Liver (tissue), 9 donors: ENCODE data around the gene ERBB4. TPM values are rescaled to one million over a fixed set of nuclear protein-coding genes. Genes with fewer than 3 reads are reported as not detected.

Experiments used
- DNase-seq: peaks from one replicate; pipeline ENCODE4 v3.0.0-alpha.2; 2017; ENCODE audit warnings: low spot score
- H3K27ac ChIP-seq, 2 donors: one replicate each; pipeline ENCODE4 v1.7.0; 2013; ENCODE audit warnings: inconsistent platforms in 2 of 2, low read length in 2 of 2, control low read depth in 1 of 2, low read depth in 1 of 2, mild to moderate bottlenecking in 1 of 2
- H3K27me3 ChIP-seq, 4 donors: one replicate each; pipeline versions ENCODE4 v1.6.1 to v1.7.0; 2013; ENCODE audit warnings: low read length in 3 of 4, inconsistent platforms in 1 of 4, mild to moderate bottlenecking in 1 of 4, moderate library complexity in 1 of 4; ENCODE audit not compliant: control insufficient read depth in 4 of 4, insufficient read depth in 4 of 4
- H3K36me3 ChIP-seq, 4 donors: one replicate each; pipeline versions ENCODE4 v1.6.1 to v1.7.0; 2013; ENCODE audit warnings: low read length in 3 of 4, mild to moderate bottlenecking in 3 of 4, low read depth in 1 of 4, moderate library complexity in 1 of 4; ENCODE audit not compliant: control insufficient read depth in 4 of 4, insufficient read depth in 3 of 4
- H3K4me1 ChIP-seq, 4 donors: one replicate each; pipeline versions ENCODE4 v1.6.1 to v1.7.0; 2013; ENCODE audit warnings: low read length in 3 of 4, mild to moderate bottlenecking in 3 of 4, moderate library complexity in 1 of 4; ENCODE audit not compliant: control insufficient read depth in 4 of 4, insufficient read depth in 4 of 4
- H3K4me3 ChIP-seq, 3 donors: one replicate each; pipeline versions ENCODE4 v1.6.1 to v1.7.0; 2013; ENCODE audit warnings: low read length in 3 of 3, control low read depth in 1 of 3, low read depth in 1 of 3, mild to moderate bottlenecking in 1 of 3
- H3K9ac ChIP-seq, 2 donors: one replicate each; pipeline ENCODE4 v1.7.0; 2013; ENCODE audit warnings: low read length in 2 of 2, mild to moderate bottlenecking in 2 of 2, moderate library complexity in 2 of 2, control low read depth in 1 of 2, low read depth in 1 of 2
- H3K9me3 ChIP-seq, 4 donors: one replicate each; pipeline versions ENCODE4 v1.6.1 to v1.7.0; 2013; ENCODE audit warnings: low read length in 3 of 4; ENCODE audit not compliant: control insufficient read depth in 4 of 4
- EGR1 ChIP-seq, 2 donors: IDR thresholded peaks; 2 replicates each; pipeline ENCODE4 v1.6.1; 2016 to 2018; ENCODE audit warnings: antibody characterized with exemption in 2 of 2, low read depth in 2 of 2
- FOXA2 ChIP-seq: IDR thresholded peaks from 2 replicates; pipeline ENCODE4 v1.6.1; 2016; ENCODE audit warnings: antibody characterized with exemption
- GABPA ChIP-seq, 2 donors: IDR thresholded peaks in 1 of 2; conservative IDR thresholded peaks in 1 of 2; 2 replicates each; pipeline ENCODE4 v1.6.1; 2016; ENCODE audit warnings: antibody characterized with exemption in 2 of 2, mild to moderate bottlenecking in 1 of 2, moderate library complexity in 1 of 2
- HNF4G ChIP-seq: IDR thresholded peaks from 2 replicates; pipeline ENCODE4 v1.6.1; 2016; ENCODE audit warnings: antibody characterized with exemption
- JUND ChIP-seq, 2 donors: IDR thresholded peaks; 2 replicates each; pipeline ENCODE4 v1.6.1; 2016; ENCODE audit warnings: antibody characterized with exemption in 2 of 2
- RXRA ChIP-seq, 2 donors: IDR thresholded peaks; 2 replicates each; pipeline ENCODE4 v1.6.1; 2017 to 2018; ENCODE audit warnings: antibody characterized with exemption in 2 of 2, mild to moderate bottlenecking in 1 of 2
- YY1 ChIP-seq: IDR thresholded peaks from 2 replicates; pipeline ENCODE4 v1.6.1; 2016; ENCODE audit warnings: antibody characterized with exemption, mild to moderate bottlenecking
- WGBS: extraction: QIAGEN DNeasy Blood & Tissue Kit; methylation state at CpG from one replicate; pipeline ENCODE4 v1.1.7; 2013; 5-methylcytosine and 5-hydroxymethylcytosine counted together
- polyA plus RNA-seq, 2 donors: library from polyadenylated mRNA; stranded (reverse) in 1 of 2; unstranded in 1 of 2; fragments of 200-250 nt in 1 of 2; fragments of >200 nt in 1 of 2; fragmentation: Nextera tagmentation in 1 of 2; extraction: Ambion mirVana in 1 of 2; gene quantifications; one replicate each; pipeline versions ENCODE4 v1.2.1 to v1.2.3, GENCODE V29; 2013 to 2015
- total RNA-seq, 2 donors: library from RNA; depleted of rRNA; stranded (reverse); fragments of >200 nt; gene quantifications; one replicate each; pipeline ENCODE4 v1.2.3, GENCODE V29; 2014
- TF ChIP-seq, protein P1 (sequence below): fragments of 150-350 bp; IDR thresholded peaks from 2 replicates; pipeline ENCODE4 v1.5.1; 2017; ENCODE audit warnings: improper control_type of control experiment, low read depth, low read length; ENCODE audit not compliant: missing input control
- TF ChIP-seq, protein P2 (sequence below): IDR thresholded peaks from 2 replicates; pipeline ENCODE4 v1.6.1; 2016; ENCODE audit warnings: antibody characterized with exemption
- TF ChIP-seq, protein P3 (sequence below): IDR thresholded peaks from 2 replicates; pipeline ENCODE4 v1.6.1; 2016; ENCODE audit warnings: antibody characterized with exemption, mild to moderate bottlenecking
- TF ChIP-seq, protein P4 (sequence below): IDR thresholded peaks from 2 replicates; pipeline ENCODE4 v1.6.1; 2016; ENCODE audit warnings: antibody characterized with exemption
- TF ChIP-seq, protein P5 (sequence below): IDR thresholded peaks from 2 replicates; pipeline ENCODE4 v1.6.1; 2016; ENCODE audit warnings: antibody characterized with exemption
- donor health status: healthy.
- donor health status: healthy.
- donor health status: healthy.
- donor health status: healthy.
- donor health status: healthy.

Gene ERBB4
- total and polyA plus RNA-seq, 4 donors = 0.03 to 0.42 TPM; not detected in 2

DNA sequence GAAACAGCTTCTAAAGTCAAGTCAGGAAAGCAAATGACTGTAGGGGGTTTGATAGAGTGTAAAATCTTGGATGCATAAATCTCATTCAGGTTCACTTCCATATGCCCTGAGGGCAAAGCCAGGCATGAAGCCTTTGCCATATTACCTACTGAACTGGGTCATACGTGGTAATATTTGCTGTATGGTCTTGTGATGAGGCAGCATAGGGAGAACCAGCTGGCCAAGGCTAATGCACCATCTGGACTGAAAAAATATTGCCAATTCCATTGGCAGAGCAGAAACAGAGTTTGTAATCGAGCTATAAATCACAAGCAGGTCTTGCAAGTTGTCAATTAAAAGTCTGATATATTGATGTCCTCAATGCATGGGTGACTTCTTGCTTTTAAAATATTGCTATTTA lies 243.8 kb downstream of the ERBB4 start:
- TF ChIP-seq, protein P1, sequence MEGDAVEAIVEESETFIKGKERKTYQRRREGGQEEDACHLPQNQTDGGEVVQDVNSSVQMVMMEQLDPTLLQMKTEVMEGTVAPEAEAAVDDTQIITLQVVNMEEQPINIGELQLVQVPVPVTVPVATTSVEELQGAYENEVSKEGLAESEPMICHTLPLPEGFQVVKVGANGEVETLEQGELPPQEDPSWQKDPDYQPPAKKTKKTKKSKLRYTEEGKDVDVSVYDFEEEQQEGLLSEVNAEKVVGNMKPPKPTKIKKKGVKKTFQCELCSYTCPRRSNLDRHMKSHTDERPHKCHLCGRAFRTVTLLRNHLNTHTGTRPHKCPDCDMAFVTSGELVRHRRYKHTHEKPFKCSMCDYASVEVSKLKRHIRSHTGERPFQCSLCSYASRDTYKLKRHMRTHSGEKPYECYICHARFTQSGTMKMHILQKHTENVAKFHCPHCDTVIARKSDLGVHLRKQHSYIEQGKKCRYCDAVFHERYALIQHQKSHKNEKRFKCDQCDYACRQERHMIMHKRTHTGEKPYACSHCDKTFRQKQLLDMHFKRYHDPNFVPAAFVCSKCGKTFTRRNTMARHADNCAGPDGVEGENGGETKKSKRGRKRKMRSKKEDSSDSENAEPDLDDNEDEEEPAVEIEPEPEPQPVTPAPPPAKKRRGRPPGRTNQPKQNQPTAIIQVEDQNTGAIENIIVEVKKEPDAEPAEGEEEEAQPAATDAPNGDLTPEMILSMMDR = no peak
- TF ChIP-seq, protein P2, sequence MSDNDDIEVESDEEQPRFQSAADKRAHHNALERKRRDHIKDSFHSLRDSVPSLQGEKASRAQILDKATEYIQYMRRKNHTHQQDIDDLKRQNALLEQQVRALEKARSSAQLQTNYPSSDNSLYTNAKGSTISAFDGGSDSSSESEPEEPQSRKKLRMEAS = no peak
- no peak for TF ChIP-seq FOXA2
- no peak for TF ChIP-seq YY1
- no peak for TF ChIP-seq JUND (IDR thresholded peaks at IDR 0.05)
- TF ChIP-seq HNF4G = no peak
- no peak for TF ChIP-seq RXRA (IDR thresholded peaks at IDR 0.05)
- TF ChIP-seq, protein P3, sequence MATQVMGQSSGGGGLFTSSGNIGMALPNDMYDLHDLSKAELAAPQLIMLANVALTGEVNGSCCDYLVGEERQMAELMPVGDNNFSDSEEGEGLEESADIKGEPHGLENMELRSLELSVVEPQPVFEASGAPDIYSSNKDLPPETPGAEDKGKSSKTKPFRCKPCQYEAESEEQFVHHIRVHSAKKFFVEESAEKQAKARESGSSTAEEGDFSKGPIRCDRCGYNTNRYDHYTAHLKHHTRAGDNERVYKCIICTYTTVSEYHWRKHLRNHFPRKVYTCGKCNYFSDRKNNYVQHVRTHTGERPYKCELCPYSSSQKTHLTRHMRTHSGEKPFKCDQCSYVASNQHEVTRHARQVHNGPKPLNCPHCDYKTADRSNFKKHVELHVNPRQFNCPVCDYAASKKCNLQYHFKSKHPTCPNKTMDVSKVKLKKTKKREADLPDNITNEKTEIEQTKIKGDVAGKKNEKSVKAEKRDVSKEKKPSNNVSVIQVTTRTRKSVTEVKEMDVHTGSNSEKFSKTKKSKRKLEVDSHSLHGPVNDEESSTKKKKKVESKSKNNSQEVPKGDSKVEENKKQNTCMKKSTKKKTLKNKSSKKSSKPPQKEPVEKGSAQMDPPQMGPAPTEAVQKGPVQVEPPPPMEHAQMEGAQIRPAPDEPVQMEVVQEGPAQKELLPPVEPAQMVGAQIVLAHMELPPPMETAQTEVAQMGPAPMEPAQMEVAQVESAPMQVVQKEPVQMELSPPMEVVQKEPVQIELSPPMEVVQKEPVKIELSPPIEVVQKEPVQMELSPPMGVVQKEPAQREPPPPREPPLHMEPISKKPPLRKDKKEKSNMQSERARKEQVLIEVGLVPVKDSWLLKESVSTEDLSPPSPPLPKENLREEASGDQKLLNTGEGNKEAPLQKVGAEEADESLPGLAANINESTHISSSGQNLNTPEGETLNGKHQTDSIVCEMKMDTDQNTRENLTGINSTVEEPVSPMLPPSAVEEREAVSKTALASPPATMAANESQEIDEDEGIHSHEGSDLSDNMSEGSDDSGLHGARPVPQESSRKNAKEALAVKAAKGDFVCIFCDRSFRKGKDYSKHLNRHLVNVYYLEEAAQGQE = no peak
- TF ChIP-seq, protein P4, sequence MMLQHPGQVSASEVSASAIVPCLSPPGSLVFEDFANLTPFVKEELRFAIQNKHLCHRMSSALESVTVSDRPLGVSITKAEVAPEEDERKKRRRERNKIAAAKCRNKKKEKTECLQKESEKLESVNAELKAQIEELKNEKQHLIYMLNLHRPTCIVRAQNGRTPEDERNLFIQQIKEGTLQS = no peak
- no peaks in the 10 kb centered on the region for H3K9me3 ChIP-seq
- WGBS = 57% methylated on average over 2 of the region's 2 CpGs

DNA sequence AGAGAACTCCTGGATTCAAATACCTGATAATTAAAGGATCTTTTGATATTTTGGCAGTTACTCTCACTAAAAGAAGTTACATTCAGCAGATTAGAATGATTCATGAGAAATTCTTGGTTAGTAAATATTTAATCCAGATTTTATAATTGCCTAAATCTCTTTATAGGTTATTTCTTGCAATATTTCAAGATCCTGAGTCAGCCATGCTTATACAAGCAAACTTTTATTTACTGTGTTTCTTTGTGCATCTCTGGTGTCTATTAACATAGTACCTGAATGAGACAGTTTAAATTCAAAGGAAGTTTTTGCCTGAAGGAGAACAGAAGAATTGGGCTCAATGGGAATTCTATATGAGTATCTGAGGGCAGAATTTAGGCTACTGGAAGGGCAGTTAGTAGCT lies 249.3 kb downstream of the ERBB4 start:
- no peaks in the 10 kb centered on the region for H3K9me3 ChIP-seq
- H3K4me1 ChIP-seq = no peaks in the 10 kb centered on the region
- H3K36me3 ChIP-seq = no peaks in the 10 kb centered on the region
- no peak overlapping the region for H3K9ac ChIP-seq
- H3K4me3 ChIP-seq = no peak overlapping the region
- TF ChIP-seq, protein P3 = no peak
- TF ChIP-seq HNF4G (no peak), GABPA (IDR thresholded peaks at IDR 0.05 in 1 of 2, conservative IDR thresholded peaks at IDR 0.05 in 1 of 2) (no peak), JUND (IDR thresholded peaks at IDR 0.05) (no peak), EGR1 (IDR thresholded peaks at IDR 0.05; ENCODE audit: low read depth in 2 of 2) (no peak)
- TF ChIP-seq, protein P5, sequence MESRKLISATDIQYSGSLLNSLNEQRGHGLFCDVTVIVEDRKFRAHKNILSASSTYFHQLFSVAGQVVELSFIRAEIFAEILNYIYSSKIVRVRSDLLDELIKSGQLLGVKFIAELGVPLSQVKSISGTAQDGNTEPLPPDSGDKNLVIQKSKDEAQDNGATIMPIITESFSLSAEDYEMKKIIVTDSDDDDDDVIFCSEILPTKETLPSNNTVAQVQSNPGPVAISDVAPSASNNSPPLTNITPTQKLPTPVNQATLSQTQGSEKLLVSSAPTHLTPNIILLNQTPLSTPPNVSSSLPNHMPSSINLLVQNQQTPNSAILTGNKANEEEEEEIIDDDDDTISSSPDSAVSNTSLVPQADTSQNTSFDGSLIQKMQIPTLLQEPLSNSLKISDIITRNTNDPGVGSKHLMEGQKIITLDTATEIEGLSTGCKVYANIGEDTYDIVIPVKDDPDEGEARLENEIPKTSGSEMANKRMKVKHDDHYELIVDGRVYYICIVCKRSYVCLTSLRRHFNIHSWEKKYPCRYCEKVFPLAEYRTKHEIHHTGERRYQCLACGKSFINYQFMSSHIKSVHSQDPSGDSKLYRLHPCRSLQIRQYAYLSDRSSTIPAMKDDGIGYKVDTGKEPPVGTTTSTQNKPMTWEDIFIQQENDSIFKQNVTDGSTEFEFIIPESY = no peak
- H3K27ac ChIP-seq = no peak overlapping the region
- no peak for DNase-seq
- no peaks in the 10 kb centered on the region for H3K27me3 ChIP-seq

More for the DNA sequence above, 243.8 kb downstream of the ERBB4 start:
- H3K9ac ChIP-seq = no peak overlapping the region
- no peak for DNase-seq
- H3K36me3 ChIP-seq = no peaks in the 10 kb centered on the region
- H3K4me1 ChIP-seq = no peaks in the 10 kb centered on the region
- no peak overlapping the region for H3K4me3 ChIP-seq
- H3K27me3 ChIP-seq = no peaks in the 10 kb centered on the region
- no peak overlapping the region for H3K27ac ChIP-seq
